Measurements from ENCODE around the gene CSN1S1. TPM values are rescaled to one million over a fixed set of nuclear protein-coding genes. Genes with fewer than 3 reads are reported as not detected.

CSN1S1 gene
- total RNA-seq = not detected

- intact Hi-C loops (cut with micrococcal nuclease) = no loop called here
- H3K4me3 Mint-ChIP-seq = no peak within 1 kb of the TSS
- H3K4me1 Mint-ChIP-seq (ENCODE audit: low read depth) = no peaks in the 10 kb centered on the region
- no peaks in the 10 kb centered on the region for H3K36me3 Mint-ChIP-seq (ENCODE audit: low read depth)
- DNase-seq (no peak), ATAC-seq (no peak)
- H3K27ac Mint-ChIP-seq = no peak within 1 kb of the TSS
- ChIA-PET POLR2A (no interaction called here), CTCF (no interaction called here)
- TF ChIP-seq, protein P1, sequence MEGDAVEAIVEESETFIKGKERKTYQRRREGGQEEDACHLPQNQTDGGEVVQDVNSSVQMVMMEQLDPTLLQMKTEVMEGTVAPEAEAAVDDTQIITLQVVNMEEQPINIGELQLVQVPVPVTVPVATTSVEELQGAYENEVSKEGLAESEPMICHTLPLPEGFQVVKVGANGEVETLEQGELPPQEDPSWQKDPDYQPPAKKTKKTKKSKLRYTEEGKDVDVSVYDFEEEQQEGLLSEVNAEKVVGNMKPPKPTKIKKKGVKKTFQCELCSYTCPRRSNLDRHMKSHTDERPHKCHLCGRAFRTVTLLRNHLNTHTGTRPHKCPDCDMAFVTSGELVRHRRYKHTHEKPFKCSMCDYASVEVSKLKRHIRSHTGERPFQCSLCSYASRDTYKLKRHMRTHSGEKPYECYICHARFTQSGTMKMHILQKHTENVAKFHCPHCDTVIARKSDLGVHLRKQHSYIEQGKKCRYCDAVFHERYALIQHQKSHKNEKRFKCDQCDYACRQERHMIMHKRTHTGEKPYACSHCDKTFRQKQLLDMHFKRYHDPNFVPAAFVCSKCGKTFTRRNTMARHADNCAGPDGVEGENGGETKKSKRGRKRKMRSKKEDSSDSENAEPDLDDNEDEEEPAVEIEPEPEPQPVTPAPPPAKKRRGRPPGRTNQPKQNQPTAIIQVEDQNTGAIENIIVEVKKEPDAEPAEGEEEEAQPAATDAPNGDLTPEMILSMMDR (IDR thresholded peaks at IDR 0.05) = no peak
- H3K27me3 Mint-ChIP-seq = no peaks in the 10 kb centered on the region
- H3K9me3 Mint-ChIP-seq = no peaks in the 10 kb centered on the region
Observed at GRCh38 chr4:69930768-69931167, at the start of gene CSN1S1. Gene CSN1S1 (plus strand): TSS chr4:69931068. CDS start chr4:69932556, 1,488 bp downstream.

- ChIA-PET POLR2A (no interaction called here), CTCF (interaction anchor here (0.7 to 2.9 kb wide), 18 partner anchors 13 to 629 kb away, joined by 3 to 20 read pairs (median 4); no protein-coding TSS in a partner anchor)
- Mint-ChIP-seq H3K27me3 (no peaks in the 10 kb centered on the region), H3K36me3 (ENCODE audit: low read depth) (no peaks in the 10 kb centered on the region), H3K4me1 (ENCODE audit: low read depth) (no peaks in the 10 kb centered on the region), H3K27ac (no peak overlapping the region), H3K4me3 (no peak overlapping the region), H3K9me3 (no peaks in the 10 kb centered on the region)
- DNase-seq (peak; percentile 31), ATAC-seq (peak; percentile 64)
- intact Hi-C loops (cut with micrococcal nuclease) = loop anchor here (2.0 kb wide), 1 partner anchor 192 kb away; no protein-coding TSS in a partner anchor
- TF ChIP-seq, protein P1 (IDR thresholded peaks at IDR 0.05) = peak; percentile 76
Observed at GRCh38 chr4:69881173-69881773, 49.6 kb upstream of the CSN1S1 start.

DNA sequence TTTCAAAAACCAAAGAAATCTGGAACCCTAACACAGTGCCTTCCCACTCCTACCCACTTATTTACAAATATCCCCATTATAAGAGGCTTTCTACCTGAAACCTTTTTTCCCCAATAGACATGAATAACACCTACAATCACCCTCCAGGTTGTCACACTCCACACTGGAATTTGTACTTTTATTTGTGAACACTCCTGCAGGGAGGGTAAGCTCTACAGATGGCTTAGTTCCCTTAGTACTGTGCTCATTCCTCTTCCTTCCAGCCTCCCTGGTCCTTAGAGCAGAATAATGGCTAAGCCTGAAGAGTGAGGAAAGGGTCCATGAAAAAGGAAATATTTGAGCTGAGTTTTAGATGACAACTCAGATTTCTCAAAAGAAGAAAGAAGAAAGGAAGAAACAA, 48.7 kb upstream of the CSN1S1 start:
- ATAC-seq (no peak), DNase-seq (no peak)
- Mint-ChIP-seq H3K9me3 (no peaks in the 10 kb centered on the region), H3K27me3 (no peaks in the 10 kb centered on the region), H3K4me3 (no peak overlapping the region), H3K36me3 (ENCODE audit: low read depth) (no peaks in the 10 kb centered on the region), H3K4me1 (ENCODE audit: low read depth) (no peaks in the 10 kb centered on the region), H3K27ac (no peak overlapping the region)
- ChIA-PET CTCF (interaction anchor here (1.1 to 2.9 kb wide), 5 partner anchors 21 to 192 kb away, joined by 4 to 20 read pairs (median 9); no protein-coding TSS in a partner anchor), POLR2A (no interaction called here)
- TF ChIP-seq, protein P1 (IDR thresholded peaks at IDR 0.05) = no peak
- intact Hi-C loops (cut with micrococcal nuclease) = no loop called here

DNA sequence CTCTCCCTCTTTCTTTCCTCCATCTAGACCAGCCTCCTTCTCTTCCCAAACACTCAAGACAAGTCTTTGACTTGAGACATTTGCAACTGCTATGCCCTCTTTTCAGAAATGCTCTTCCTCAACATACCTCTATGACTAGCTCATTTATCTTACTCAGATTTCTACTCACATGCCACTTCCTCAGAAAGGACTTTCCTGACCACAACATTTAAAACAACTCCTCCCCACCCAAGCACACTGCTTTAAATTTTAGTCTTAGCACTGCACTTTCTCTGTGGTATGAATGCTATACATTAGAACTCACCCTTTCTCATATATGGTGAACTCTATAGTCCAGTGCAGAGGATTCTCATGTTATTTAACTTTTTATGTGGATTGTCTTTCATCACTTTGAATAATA, 42.5 kb upstream of the CSN1S1 start:
- Mint-ChIP-seq H3K9me3 (no peaks in the 10 kb centered on the region), H3K27me3 (peaks cover 4% of the 10 kb centered on the region), H3K27ac (no peak overlapping the region), H3K4me1 (ENCODE audit: low read depth) (peaks cover 3% of the 10 kb centered on the region), H3K4me3 (no peak overlapping the region), H3K36me3 (ENCODE audit: low read depth) (no peaks in the 10 kb centered on the region)
- ChIA-PET POLR2A (no interaction called here), CTCF (interaction anchor here (0.6 kb wide), 1 partner anchor 8 kb away, joined by 3 read pairs; no protein-coding TSS in a partner anchor)
- DNase-seq (no peak), ATAC-seq (peak; percentile 34)
- TF ChIP-seq, protein P1 (IDR thresholded peaks at IDR 0.05) = no peak
- intact Hi-C loops (cut with micrococcal nuclease) = no loop called here

DNA sequence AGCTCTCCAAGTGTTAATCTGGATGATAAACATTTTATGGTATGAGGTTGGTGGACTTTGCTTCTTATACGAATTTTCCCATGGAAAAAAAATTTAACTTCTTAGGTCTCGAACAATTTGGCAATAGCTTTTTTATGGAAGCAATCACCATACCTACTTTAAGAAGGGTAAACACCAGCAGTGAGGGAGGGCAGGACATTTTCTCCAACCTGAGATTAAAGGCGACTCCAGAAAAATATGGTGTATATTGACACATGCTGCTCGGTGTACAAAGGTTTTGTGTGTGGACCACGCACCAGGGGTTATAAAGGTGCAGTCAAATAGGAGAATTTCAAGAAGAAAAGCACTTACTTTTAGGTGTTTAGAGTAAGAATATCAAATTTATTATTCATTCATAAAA, 36.7 kb upstream of the CSN1S1 start:
- Mint-ChIP-seq H3K27ac (no peak overlapping the region), H3K4me1 (ENCODE audit: low read depth) (no peaks in the 10 kb centered on the region), H3K9me3 (no peaks in the 10 kb centered on the region), H3K36me3 (ENCODE audit: low read depth) (no peaks in the 10 kb centered on the region), H3K27me3 (peaks cover 8% of the 10 kb centered on the region), H3K4me3 (no peak overlapping the region)
- DNase-seq (no peak), ATAC-seq (no peak)
- ChIA-PET POLR2A (no interaction called here), CTCF (interaction anchor here (1.2 to 2.1 kb wide), 2 partner anchors 13 to 204 kb away, joined by 4 to 7 read pairs; no protein-coding TSS in a partner anchor)
- intact Hi-C loops (cut with micrococcal nuclease) = no loop called here
- TF ChIP-seq, protein P1 (IDR thresholded peaks at IDR 0.05) = no peak

Data from activated CD8-positive, alpha-beta T cell treated with anti-CD3 and anti-CD28 coated beads for 36 hours (primary cell).